GM20000 (cell line): ENCODE data around the gene SYVN1.
"Not testable (repeated sequence)": the region's sequence is repeated elsewhere in the genome, so short reads cannot be mapped to it uniquely, and the experiment has no call there.

Experiments
- DNase-seq: peaks from one replicate; pipeline ENCODE4 v3.0.0; 2012; ENCODE audit warnings: low spot score
- CTCF ChIP-seq: IDR thresholded peaks from 2 replicates; pipeline ENCODE4 v1.5.1; 2012; ENCODE audit warnings: mild to moderate bottlenecking, control low read depth; ENCODE audit errors: extremely low read depth, missing control alignments

SYVN1 gene

DNA sequence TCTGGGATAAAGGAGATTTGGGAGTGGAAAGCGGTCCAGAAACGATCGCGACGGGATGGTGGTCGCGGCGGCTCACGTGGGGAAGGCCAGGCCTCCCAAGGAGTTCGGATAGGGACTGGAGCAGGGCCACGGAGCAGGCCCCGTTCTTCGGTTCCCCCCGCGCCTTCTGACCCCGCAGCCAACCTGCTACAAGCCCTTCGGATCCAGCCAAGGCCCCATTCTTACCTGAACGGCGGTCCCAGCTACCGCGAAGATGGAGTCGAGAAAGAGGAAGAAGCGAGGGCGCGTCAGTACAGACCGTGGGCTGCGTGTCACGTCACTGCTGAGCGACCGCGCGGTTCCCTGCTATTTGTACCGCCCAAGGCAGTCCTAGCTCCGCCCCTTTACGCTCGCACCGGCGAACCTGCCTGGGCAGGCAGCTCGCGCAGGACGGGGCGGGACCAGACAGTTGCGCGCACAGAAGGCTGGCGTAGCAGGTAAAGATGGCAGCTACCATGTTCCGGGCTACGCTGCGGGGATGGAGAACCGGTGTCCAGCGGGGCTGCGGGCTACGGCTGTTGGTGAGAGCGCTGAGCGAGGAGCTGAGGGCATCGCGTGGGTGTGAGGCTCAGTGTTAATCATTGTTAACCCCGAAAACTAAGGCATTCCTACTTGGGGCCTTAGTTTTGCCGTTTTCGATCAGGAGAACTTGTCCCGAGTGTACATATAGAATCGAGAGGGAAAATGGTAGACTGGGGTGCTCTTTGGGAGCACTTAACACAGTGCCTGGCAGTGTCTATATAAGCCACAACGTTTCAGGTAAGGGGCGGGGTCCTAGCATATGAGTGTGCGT is 12.2 kb downstream of the SYVN1 start, which contains the start of the genes FAU and MRPL49:
Gene FAU, minus strand, starts transcription at position 270 of the 832 bp plus-strand sequence. CDS start 321 bp downstream, outside the sequence.
Gene MRPL49, plus strand, starts transcription at position 457 of the 832 bp plus-strand sequence. Its CDS starts 26 bp downstream, at position 483.
- TF ChIP-seq CTCF = no peak
- peak; percentile 94 for DNase-seq

GRCh38 chr11:65121447-65121864 is 12.9 kb downstream of the SYVN1 start:
- no peak for TF ChIP-seq CTCF
- no peak for DNase-seq

GRCh38 chr11:65120831-65121230 is 13.5 kb downstream of the SYVN1 start:
- no peak for DNase-seq
- no peak for TF ChIP-seq CTCF

DNA sequence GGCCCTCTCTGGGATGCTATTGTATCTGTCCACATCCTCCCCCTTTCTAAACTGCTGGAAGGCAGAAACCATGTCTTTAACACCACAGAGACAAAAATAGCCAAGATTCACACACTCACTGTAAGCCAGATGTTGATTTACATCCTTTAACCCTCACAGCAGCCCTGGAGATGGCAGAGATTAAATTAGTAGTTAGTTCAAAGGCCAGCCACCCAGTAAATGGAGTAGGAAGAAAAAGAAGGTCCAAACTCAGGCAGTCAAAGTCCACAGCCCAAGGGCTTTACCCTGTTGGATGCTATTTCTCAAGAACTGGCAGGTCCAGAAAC is 14.7 kb downstream of the SYVN1 start:
- no peak for TF ChIP-seq CTCF

GRCh38 chr11:65118891-65119669 is 15.2 kb downstream of the SYVN1 start:
- not testable (repeated sequence) for DNase-seq

More for the DNA sequence above, 14.7 kb downstream of the SYVN1 start:
- no peak for DNase-seq

GRCh38 chr11:65118097-65118837 is 16.1 kb downstream of the SYVN1 start:
- no peak for DNase-seq
- no peak for TF ChIP-seq CTCF

DNA sequence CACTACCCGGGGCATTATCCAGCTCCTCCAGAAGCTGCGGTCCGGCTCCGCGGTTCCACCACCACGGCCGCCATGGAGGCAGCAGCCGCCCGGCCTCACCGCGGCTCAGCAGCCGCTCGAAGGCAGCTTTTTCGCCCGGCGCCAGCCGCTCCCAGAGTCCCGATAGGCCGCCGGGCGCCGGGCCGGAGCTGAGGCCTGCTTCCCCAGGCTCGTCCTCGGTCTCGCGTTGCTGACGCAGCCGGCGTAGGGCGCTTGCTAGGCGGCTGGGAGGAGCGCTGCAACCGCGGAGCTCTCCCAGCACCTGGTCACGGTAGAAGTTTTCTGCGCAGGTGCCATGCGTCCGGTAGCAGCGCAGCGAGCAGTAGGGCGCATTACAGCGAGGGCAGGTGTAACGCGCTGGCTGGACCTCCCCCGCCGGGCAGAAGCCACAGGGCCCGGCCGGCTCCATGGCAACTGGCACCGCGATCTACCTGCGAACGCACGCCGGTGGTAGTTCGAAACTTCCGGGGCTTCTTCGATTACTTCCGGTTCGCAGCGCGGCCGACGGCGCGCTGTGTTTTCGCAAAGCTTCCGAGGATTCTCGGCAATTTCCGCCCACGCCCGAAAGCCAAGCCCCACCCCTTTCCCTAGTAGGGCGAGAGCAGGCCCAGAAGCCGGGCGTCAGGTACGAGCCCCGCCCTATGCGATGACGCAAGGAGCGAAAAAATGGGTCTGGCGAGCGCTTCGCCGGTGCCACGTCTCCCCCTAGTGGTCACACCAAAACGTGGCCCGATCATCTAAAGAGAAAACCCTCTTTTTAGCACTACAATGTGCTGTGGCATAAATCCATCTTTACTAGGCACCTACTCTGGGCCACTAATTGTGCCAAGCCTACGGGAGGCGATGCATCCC is 16.9 kb downstream of the SYVN1 start, which contains the start of gene ZNHIT2:
Gene ZNHIT2, minus strand, starts transcription at position 496 of the 891 bp plus-strand sequence. Its CDS starts 48 bp downstream, at position 448.
- peak; percentile 86 for TF ChIP-seq CTCF
- peak; percentile 95 for DNase-seq
